Subcutaneous adipose tissue (tissue), 4 donors: ENCODE data around the gene NMRAL1. TPM values are rescaled to one million over a fixed set of nuclear protein-coding genes. Genes with fewer than 3 reads are reported as not detected.

Experiments
- total RNA-seq, 4 donors: library from RNA; depleted of rRNA; stranded (reverse); fragments of >200 nt; gene quantifications; one replicate each; pipeline ENCODE4 v1.1.0, GENCODE V29; 2016
- TF ChIP-seq, protein P1 (sequence below): fragments of 450-650 bp; IDR thresholded peaks from one replicate; pipeline ENCODE4 v1.5.1; 2016; ENCODE audit warnings: low read depth, mild to moderate bottlenecking, control low read depth, antibody characterized with exemption, moderate library complexity

Gene NMRAL1
- total RNA-seq, 4 donors from 2014 or later: 29.0 to 55.6 (median 42.1) TPM

DNA sequence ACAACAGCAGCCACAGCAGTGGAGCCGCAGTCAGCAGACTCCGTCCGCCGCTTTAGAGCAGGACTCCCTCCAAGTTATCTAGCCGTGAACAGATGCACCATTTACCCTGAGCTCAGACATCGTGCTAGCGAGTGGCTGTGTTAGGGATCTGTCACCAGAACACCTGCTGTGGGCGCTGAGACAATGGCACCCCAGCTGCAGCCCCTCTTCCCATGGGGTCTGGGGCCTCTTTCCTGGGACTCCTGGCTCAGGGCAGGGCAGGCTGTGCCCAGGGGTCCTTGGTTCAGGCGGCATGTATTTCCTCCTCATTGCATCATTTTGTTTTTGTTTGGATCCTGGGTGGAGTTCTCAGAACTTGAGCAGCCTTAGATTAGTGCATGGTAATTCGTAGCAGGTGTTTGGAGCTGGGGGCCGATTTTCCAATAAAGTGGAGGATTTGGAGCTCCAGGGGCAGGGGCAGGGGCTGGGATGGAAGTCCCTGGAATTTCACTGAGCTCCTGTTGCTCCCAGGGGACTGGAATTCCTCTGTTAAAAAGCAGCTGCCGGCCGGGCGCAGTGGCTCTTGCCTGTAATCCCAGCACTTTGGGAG, 23.4 kb downstream of the NMRAL1 start:
- TF ChIP-seq, protein P1, sequence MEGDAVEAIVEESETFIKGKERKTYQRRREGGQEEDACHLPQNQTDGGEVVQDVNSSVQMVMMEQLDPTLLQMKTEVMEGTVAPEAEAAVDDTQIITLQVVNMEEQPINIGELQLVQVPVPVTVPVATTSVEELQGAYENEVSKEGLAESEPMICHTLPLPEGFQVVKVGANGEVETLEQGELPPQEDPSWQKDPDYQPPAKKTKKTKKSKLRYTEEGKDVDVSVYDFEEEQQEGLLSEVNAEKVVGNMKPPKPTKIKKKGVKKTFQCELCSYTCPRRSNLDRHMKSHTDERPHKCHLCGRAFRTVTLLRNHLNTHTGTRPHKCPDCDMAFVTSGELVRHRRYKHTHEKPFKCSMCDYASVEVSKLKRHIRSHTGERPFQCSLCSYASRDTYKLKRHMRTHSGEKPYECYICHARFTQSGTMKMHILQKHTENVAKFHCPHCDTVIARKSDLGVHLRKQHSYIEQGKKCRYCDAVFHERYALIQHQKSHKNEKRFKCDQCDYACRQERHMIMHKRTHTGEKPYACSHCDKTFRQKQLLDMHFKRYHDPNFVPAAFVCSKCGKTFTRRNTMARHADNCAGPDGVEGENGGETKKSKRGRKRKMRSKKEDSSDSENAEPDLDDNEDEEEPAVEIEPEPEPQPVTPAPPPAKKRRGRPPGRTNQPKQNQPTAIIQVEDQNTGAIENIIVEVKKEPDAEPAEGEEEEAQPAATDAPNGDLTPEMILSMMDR: no peak

- TF ChIP-seq, protein P1: no peak
These were observed 24.0 kb downstream of the NMRAL1 start for GRCh38 chr16:4450430-4450829.

- TF ChIP-seq, protein P1: no peak
These were observed 30.4 kb downstream of the NMRAL1 start for GRCh38 chr16:4443986-4444385.

DNA sequence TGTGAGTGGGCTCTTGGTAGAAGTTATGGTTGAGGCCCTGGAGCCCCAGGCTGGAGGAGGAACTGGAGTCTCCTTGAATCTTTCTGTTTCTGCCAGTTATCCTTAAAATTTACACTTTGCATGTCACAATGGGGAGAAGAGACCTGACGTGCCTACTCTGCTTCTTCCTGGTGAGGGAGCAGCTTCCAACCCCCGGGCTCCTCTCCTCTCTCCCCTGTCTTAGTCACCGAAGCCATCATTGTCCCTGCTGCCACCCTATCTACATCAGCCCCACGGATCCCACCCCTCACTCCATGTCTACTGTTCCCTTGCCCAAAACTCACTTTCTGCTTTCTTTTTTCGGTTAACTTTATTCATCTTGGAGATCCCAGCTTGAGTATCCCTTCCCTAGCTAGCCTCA, 31.2 kb downstream of the NMRAL1 start:
- TF ChIP-seq, protein P1: no peak

- TF ChIP-seq, protein P1: no peak
These were observed 32.1 kb downstream of the NMRAL1 start for GRCh38 chr16:4442371-4442770.

GRCh38 chr16:4437366-4437765, 37.1 kb downstream of the NMRAL1 start:
- TF ChIP-seq, protein P1: no peak

DNA sequence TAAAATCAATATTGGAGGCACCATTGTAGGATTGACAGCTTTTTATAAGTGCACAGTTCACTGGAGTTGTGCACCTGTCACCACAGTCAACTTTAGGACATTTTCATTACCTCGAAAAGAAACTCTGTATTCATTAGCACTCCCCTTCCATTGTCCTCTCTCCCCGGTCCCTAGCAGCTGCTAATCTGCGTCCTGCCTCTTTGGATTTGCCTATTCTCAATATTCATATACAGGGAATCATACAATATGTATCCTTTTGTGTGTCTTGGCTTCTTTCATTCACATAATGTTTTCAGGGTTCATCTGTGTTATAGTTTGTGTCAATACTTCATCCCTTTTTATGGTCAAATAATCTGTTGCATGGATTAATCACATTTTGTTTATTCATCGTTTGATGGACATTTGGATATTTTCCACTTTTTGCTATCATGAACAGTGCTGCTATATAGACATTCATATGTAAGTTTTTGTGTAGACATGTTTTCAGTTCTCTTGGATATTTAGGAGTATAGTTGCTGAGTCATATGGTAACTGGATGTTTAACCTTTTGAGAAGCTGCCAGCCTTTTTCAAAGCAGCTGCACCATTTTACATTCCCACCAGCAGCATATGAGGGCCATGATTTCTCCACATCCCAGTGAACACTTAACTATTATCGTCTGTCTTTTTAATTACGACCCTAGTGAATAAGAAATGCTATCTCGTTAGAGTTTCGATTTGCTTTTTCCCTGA, 38.9 kb downstream of the NMRAL1 start:
- TF ChIP-seq, protein P1: no peak
